ENCODE results near the gene PDE3A. TPM values are rescaled to one million over a fixed set of nuclear protein-coding genes. Genes with fewer than 3 reads are reported as not detected.

Gene PDE3A
- total RNA-seq, 4 donors from 2014 or later = 4.4 to 5.3 (median 4.9) TPM

- TF ChIP-seq POLR2A (IDR thresholded peaks at IDR 0.05) = no peak
- TF ChIP-seq CTCF (IDR thresholded peaks at IDR 0.05 in 4 of 5, conservative IDR thresholded peaks at IDR 0.05 in 1 of 5) = no peak
- no peaks in the 10 kb centered on the region for H3K36me3 ChIP-seq
- in situ Hi-C loops (cut with MboI; ENCODE audit: low sequenced_read_pairs in 4 of 4) (no loop called here), intact Hi-C loops (cut with DNase I; ENCODE audit: low total_unique reads) (no loop called here)
- ATAC-seq (no peak), DNase-seq (no peak)
- H3K27ac ChIP-seq = no peak overlapping the region
- no peaks in the 10 kb centered on the region for H3K4me1 ChIP-seq
- no peaks in the 10 kb centered on the region for H3K9me3 ChIP-seq
- no peak overlapping the region for H3K4me3 ChIP-seq
- H3K27me3 ChIP-seq = no peaks in the 10 kb centered on the region
Measured at GRCh38 chr12:20524113-20524512, 155.8 kb downstream of the PDE3A start.

- in situ Hi-C loops (cut with MboI; ENCODE audit: low sequenced_read_pairs in 4 of 4) = no loop called here
- Histone ChIP-seq H3K27ac (no peak overlapping the region), H3K9me3 (no peaks in the 10 kb centered on the region), H3K36me3 (no peaks in the 10 kb centered on the region), H3K4me3 (no peak overlapping the region), H3K4me1 (no peaks in the 10 kb centered on the region), H3K27me3 (no peaks in the 10 kb centered on the region)
- ATAC-seq (no peak), DNase-seq (no peak)
- TF ChIP-seq POLR2A (IDR thresholded peaks at IDR 0.05) = no peak
- no peak for TF ChIP-seq CTCF (IDR thresholded peaks at IDR 0.05 in 4 of 5, conservative IDR thresholded peaks at IDR 0.05 in 1 of 5)
- intact Hi-C loops (cut with DNase I; ENCODE audit: low total_unique reads) = no loop called here
Measured at GRCh38 chr12:20525064-20525610, 156.8 kb downstream of the PDE3A start.

- no peak for DNase-seq
- in situ Hi-C loops (cut with MboI; ENCODE audit: low sequenced_read_pairs in 4 of 4) (no loop called here), intact Hi-C loops (cut with DNase I; ENCODE audit: low total_unique reads) (no loop called here)
- no peak overlapping the region for H3K4me3 ChIP-seq
- no peak overlapping the region for H3K27ac ChIP-seq
- no peaks in the 10 kb centered on the region for H3K9me3 ChIP-seq
- TF ChIP-seq CTCF (IDR thresholded peaks at IDR 0.05 in 4 of 5, conservative IDR thresholded peaks at IDR 0.05 in 1 of 5) (no peak), POLR2A (IDR thresholded peaks at IDR 0.05) (no peak)
- no peaks in the 10 kb centered on the region for H3K4me1 ChIP-seq
- H3K36me3 ChIP-seq = no peaks in the 10 kb centered on the region
- no peak for ATAC-seq
- H3K27me3 ChIP-seq = no peaks in the 10 kb centered on the region
Measured at GRCh38 chr12:20527417-20528163, 159.3 kb downstream of the PDE3A start.

- H3K27ac ChIP-seq = no peak overlapping the region
- no peak for ATAC-seq
- no peaks in the 10 kb centered on the region for H3K9me3 ChIP-seq
- no peak for DNase-seq
- in situ Hi-C loops (cut with MboI; ENCODE audit: low sequenced_read_pairs in 4 of 4) = no loop called here
- no peak overlapping the region for H3K4me3 ChIP-seq
- H3K36me3 ChIP-seq = no peaks in the 10 kb centered on the region
- H3K4me1 ChIP-seq = no peaks in the 10 kb centered on the region
- intact Hi-C loops (cut with DNase I; ENCODE audit: low total_unique reads) = no loop called here
- TF ChIP-seq CTCF (IDR thresholded peaks at IDR 0.05 in 4 of 5, conservative IDR thresholded peaks at IDR 0.05 in 1 of 5) (no peak), POLR2A (IDR thresholded peaks at IDR 0.05) (no peak)
- H3K27me3 ChIP-seq = no peaks in the 10 kb centered on the region
Measured at GRCh38 chr12:20528208-20528607, 159.9 kb downstream of the PDE3A start.

Data from gastrocnemius medialis (tissue), 4 donors.